OCI-LY1 (cell line): ENCODE data around the gene KCNMB1.

Source experiments
- CTCF ChIP-seq: fragments of 200-600 bp; sonication (generic), shearing (Covaris generic); IDR thresholded peaks from 2 replicates; pipeline ENCODE4 v1.5.1; 2017; ENCODE audit warnings: mild to moderate bottlenecking, antibody characterized with exemption, low read length, moderate library complexity, mixed read lengths
- EZH2 ChIP-seq: fragments of 200-600 bp; sonication (generic), shearing (Covaris generic); IDR thresholded peaks from 2 replicates; pipeline ENCODE4 v1.8.0; 2017; ENCODE audit warnings: borderline replicate concordance, mixed run types, mild to moderate bottlenecking, antibody characterized with exemption, low read length, moderate library complexity, mixed read lengths

DNA sequence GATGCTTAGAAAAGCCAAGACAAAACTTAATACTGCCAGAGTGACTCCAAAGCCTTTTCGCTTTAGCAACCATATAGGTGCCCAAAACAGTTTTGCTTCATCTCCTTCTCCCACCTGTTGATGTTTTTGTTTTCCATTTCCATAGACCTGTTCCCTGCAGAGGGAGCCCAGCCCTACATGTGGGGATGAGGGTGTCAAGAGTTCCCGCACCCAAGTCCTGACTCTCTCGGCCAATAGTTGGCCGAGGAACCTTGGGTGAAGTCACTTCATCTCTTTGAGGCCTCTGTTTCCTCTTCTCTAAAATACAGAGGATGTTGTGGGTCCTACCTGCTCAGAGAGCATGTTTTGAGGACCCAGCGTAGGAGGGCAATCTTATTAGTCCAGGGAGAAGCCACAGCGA is 53.1 kb downstream of the KCNMB1 start:
- TF ChIP-seq CTCF (no peak), EZH2 (no peak)
